Measurements from ENCODE around the gene PRG2.
"Not testable (repeated sequence)": the region's sequence is repeated elsewhere in the genome, so short reads cannot be mapped to it uniquely, and the experiment has no call there.

Gene PRG2

DNA sequence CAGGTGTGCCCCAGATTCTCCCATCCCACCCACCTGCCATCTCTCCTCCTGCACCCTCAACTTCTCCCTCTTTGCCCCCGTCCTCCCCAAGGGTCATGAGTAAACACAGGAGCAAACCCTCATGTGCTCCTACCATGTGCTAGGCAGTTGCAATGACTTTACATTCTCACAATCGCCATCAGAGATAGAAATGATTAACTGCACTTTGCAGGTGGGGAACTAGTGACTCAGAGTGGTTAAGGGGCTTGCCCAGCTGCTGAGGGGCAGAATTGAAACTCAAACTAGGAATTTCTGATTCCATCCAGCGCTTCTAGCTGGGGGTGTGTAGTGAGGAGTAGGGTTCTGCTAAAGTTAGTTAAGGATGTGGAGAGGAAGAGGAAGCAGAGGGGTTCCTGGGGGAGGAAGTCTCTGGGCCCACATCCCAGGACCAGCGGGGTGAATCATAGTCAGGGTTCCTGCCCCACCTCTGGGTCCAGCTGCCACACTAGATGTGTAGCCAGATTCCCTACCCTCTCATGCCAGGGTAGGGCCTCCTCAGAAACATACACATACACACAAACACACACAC, 16.0 kb upstream of the PRG2 start:
- H3K27ac ChIP-seq (ENCODE audit: low read depth, low read length): no peak overlapping the region

DNA sequence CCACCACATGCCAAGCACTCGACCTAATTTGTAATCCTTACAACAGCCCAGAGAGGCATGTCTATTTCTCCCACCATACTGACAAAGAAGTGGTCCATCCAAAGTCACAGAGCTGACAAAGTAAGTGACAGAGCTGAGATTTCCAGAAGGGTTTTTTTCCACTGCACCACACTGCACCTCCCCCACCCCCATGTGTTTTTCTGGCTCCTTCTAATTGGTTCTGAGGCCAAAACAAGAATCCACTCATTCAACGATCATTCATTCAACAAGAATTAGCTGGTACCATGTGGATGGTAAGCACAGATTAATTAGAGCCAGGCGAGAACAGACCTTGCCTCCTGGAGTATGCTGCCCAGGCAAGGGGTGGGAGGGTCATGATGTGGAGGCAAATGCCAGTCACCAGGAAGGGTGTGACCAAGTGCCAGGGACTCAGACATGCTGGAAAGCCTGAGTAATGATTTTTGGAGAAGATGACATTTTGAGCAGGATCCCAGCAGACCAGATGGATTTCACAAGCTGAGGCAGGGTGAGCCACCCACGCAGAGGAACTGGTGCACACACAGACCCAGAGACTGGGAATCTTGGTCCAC, 14.9 kb upstream of the PRG2 start:
- no peak overlapping the region for H3K4me3 ChIP-seq (ENCODE audit: insufficient read depth, low read length, poor library complexity, severe bottlenecking)
- no peaks in the 10 kb centered on the region for H3F3A ChIP-seq (ENCODE audit: insufficient read depth)
- no peak overlapping the region for H3K27ac ChIP-seq (ENCODE audit: low read depth, low read length)
- no peak for TF ChIP-seq EZH2phosphoT487 (conservative IDR thresholded peaks at IDR 0.05; ENCODE audit: low read length)
- TF ChIP-seq, protein P1, sequence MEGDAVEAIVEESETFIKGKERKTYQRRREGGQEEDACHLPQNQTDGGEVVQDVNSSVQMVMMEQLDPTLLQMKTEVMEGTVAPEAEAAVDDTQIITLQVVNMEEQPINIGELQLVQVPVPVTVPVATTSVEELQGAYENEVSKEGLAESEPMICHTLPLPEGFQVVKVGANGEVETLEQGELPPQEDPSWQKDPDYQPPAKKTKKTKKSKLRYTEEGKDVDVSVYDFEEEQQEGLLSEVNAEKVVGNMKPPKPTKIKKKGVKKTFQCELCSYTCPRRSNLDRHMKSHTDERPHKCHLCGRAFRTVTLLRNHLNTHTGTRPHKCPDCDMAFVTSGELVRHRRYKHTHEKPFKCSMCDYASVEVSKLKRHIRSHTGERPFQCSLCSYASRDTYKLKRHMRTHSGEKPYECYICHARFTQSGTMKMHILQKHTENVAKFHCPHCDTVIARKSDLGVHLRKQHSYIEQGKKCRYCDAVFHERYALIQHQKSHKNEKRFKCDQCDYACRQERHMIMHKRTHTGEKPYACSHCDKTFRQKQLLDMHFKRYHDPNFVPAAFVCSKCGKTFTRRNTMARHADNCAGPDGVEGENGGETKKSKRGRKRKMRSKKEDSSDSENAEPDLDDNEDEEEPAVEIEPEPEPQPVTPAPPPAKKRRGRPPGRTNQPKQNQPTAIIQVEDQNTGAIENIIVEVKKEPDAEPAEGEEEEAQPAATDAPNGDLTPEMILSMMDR (IDR thresholded peaks at IDR 0.05; ENCODE audit: insufficient read depth, low read length, poor library complexity, severe bottlenecking): no peak
- no peaks in the 10 kb centered on the region for H3K27me3 ChIP-seq (ENCODE audit: low read length)
- H3K36me3 ChIP-seq (ENCODE audit: low read length): peaks cover 5% of the 10 kb centered on the region; the same call in 1 of the 2 replicates
- no peaks in the 10 kb centered on the region; the same call in 1 of the 2 replicates for H4K20me1 ChIP-seq (ENCODE audit: low read depth, low read length)
- no peak overlapping the region for H3K9ac ChIP-seq (ENCODE audit: low read length)
- H3K4me2 ChIP-seq (ENCODE audit: low read depth, low read length, poor library complexity, severe bottlenecking): no peak overlapping the region
- no peaks in the 10 kb centered on the region for H3K9me3 ChIP-seq (ENCODE audit: insufficient read depth, low read length)
- H3K79me2 ChIP-seq (ENCODE audit: insufficient read depth, low read length): no peaks in the 10 kb centered on the region
- H2AFZ ChIP-seq (ENCODE audit: low read depth, low read length, severe bottlenecking): no peak overlapping the region
- H3K9me2 ChIP-seq (replicated peaks; ENCODE audit: insufficient read depth, low read length): no peaks in the 10 kb centered on the region

More for the DNA sequence above, 16.0 kb upstream of the PRG2 start:
- no peaks in the 10 kb centered on the region for H3F3A ChIP-seq (ENCODE audit: insufficient read depth)
- H3K4me2 ChIP-seq (ENCODE audit: low read depth, low read length, poor library complexity, severe bottlenecking): no peak overlapping the region
- H3K27me3 ChIP-seq (ENCODE audit: low read length): no peaks in the 10 kb centered on the region
- H3K9me3 ChIP-seq (ENCODE audit: insufficient read depth, low read length): no peaks in the 10 kb centered on the region
- no peaks in the 10 kb centered on the region for H3K9me2 ChIP-seq (replicated peaks; ENCODE audit: insufficient read depth, low read length)
- TF ChIP-seq EZH2phosphoT487 (conservative IDR thresholded peaks at IDR 0.05; ENCODE audit: low read length): no peak
- TF ChIP-seq, protein P1 (IDR thresholded peaks at IDR 0.05; ENCODE audit: insufficient read depth, low read length, poor library complexity, severe bottlenecking): no peak
- H3K4me3 ChIP-seq (ENCODE audit: insufficient read depth, low read length, poor library complexity, severe bottlenecking): no peak overlapping the region
- H2AFZ ChIP-seq (ENCODE audit: low read depth, low read length, severe bottlenecking): no peak overlapping the region
- H4K20me1 ChIP-seq (ENCODE audit: low read depth, low read length): no peaks in the 10 kb centered on the region; the same call in 1 of the 2 replicates
- H3K36me3 ChIP-seq (ENCODE audit: low read length): peaks cover 15% of the 10 kb centered on the region
- H3K9ac ChIP-seq (ENCODE audit: low read length): no peak overlapping the region
- no peaks in the 10 kb centered on the region for H3K79me2 ChIP-seq (ENCODE audit: insufficient read depth, low read length)

DNA sequence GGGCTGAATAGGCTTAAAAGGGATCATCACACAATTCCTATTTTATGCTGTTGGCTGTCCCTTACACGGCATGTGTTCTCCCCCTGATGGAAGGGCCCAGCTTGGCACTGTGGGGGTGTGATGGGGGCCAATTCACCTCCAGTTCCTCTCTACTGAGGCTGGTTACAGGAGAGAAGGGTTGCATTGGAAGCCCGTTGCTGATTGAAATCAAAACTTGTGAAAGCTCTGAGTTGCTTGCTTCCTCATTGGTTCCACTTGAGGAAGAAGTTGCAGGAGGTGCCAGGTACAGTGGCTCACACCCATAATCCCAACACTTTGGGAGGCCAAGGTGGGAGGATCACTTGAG, 13.3 kb upstream of the PRG2 start:
- Histone ChIP-seq H3K9me3 (ENCODE audit: insufficient read depth, low read length) (no peaks in the 10 kb centered on the region), H3K27ac (ENCODE audit: low read depth, low read length) (no peak overlapping the region), H3K27me3 (ENCODE audit: low read length) (no peaks in the 10 kb centered on the region), H3F3A (ENCODE audit: insufficient read depth) (no peaks in the 10 kb centered on the region), H2AFZ (ENCODE audit: low read depth, low read length, severe bottlenecking) (no peak overlapping the region), H3K4me3 (ENCODE audit: insufficient read depth, low read length, poor library complexity, severe bottlenecking) (no peak overlapping the region), H3K36me3 (ENCODE audit: low read length) (peaks cover 2% of the 10 kb centered on the region; the same call in 1 of the 2 replicates), H3K4me2 (ENCODE audit: low read depth, low read length, poor library complexity, severe bottlenecking) (no peak overlapping the region), H3K9me2 (replicated peaks; ENCODE audit: insufficient read depth, low read length) (no peaks in the 10 kb centered on the region), H4K20me1 (ENCODE audit: low read depth, low read length) (no peaks in the 10 kb centered on the region), H3K9ac (ENCODE audit: low read length) (no peak overlapping the region), H3K79me2 (ENCODE audit: insufficient read depth, low read length) (no peaks in the 10 kb centered on the region)
- TF ChIP-seq, protein P1 (IDR thresholded peaks at IDR 0.05; ENCODE audit: insufficient read depth, low read length, poor library complexity, severe bottlenecking): no peak
- TF ChIP-seq EZH2phosphoT487 (conservative IDR thresholded peaks at IDR 0.05; ENCODE audit: low read length): no peak

DNA sequence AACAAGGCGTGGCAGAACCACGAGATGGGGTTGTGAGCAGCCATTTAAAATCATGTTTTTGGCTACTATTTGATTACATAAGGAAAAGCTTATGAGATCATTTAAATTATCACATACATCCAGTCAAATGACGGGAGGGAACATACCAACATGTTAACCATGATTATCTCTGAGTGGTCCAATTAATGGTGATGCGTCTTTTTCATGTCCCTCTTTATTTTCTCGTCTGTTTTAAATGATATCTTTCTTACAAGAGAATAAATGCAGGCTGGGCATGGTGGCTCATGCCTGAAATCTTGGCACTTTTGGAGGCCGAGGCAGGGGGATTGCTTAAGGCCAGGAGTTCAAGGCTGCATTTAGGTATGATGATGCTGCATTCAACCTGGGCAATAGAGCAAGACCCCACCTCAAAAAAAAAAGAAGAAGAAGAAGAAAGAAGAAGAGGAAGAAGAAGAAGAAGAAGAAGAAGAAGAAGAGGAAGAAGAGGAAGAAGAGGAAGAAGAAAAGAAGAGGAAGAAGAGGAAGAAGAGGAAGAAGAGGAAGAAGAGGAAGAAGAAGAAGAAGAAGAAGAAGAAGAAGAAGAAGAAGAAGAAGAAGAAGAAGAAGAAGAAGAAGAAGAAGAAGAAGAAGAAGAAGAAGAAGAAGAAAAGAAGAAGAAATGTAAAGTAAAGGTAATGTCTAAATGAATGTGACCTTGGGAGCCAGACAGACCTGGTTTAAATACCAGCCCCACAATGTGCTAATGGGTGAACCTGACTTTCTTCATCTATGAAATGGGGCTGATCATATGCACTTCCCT, 12.8 kb upstream of the PRG2 start:
- not testable (repeated sequence) for H3K9me3 ChIP-seq (ENCODE audit: insufficient read depth, low read length); H4K20me1 ChIP-seq (ENCODE audit: low read depth, low read length); H3K79me2 ChIP-seq (ENCODE audit: insufficient read depth, low read length); H3K4me2 ChIP-seq (ENCODE audit: low read depth, low read length, poor library complexity, severe bottlenecking); H3K27me3 ChIP-seq (ENCODE audit: low read length); H3K4me3 ChIP-seq (ENCODE audit: insufficient read depth, low read length, poor library complexity, severe bottlenecking); H3K27ac ChIP-seq (ENCODE audit: low read depth, low read length); H3K9me2 ChIP-seq (replicated peaks; ENCODE audit: insufficient read depth, low read length); H3K9ac ChIP-seq (ENCODE audit: low read length); H3F3A ChIP-seq (ENCODE audit: insufficient read depth); H3K36me3 ChIP-seq (ENCODE audit: low read length); H2AFZ ChIP-seq (ENCODE audit: low read depth, low read length, severe bottlenecking)
